HEK293 (cell line): ENCODE measurements around the gene SVIL.

ENCODE experiments used
- CTCF ChIA-PET: fragments of 350-600 bp; formaldehyde crosslinking; extraction: SDS; loops from one replicate; lab custom pipeline; 2021; ENCODE audit warnings: antibody characterized with exemption; lab: Yijun Ruan, JAX
- POLR2A ChIA-PET: fragments of 300-600 bp; formaldehyde crosslinking; extraction: SDS; loops from one replicate; lab custom pipeline; 2020; ENCODE audit warnings: antibody characterized with exemption, inconsistent platforms; lab: Yijun Ruan, JAX
- H3K27ac ChIP-seq: fragments of 200-500 bp; sonication (Bioruptor generic); 2 replicates; pipeline ENCODE4 v1.5.1; 2014; ENCODE audit warnings: low read depth, low read length, control low read depth, inconsistent platforms; ENCODE audit errors: extremely low read depth
- H3K36me3 ChIP-seq, 2 experiments: fragments of 200-500 bp in 1 of 2; sonication (Bioruptor generic) in 1 of 2; 1 replicate in 1 of 2; 2 replicates in 1 of 2; pipeline ENCODE4 v1.5.1; 2014 to 2017; ENCODE audit warnings: inconsistent platforms in 2 of 2, low read length in 2 of 2; ENCODE audit not compliant: control insufficient read depth in 2 of 2, insufficient read depth in 1 of 2
- H3K4me1 ChIP-seq: fragments of 200-500 bp; sonication (Bioruptor generic); 2 replicates; pipeline ENCODE4 v1.5.1; 2014; ENCODE audit warnings: mild to moderate bottlenecking, low read length, inconsistent platforms; ENCODE audit not compliant: control insufficient read depth, insufficient read depth
- H3K4me3 ChIP-seq: 2 replicates; pipeline ENCODE4 v1.5.1; 2011; ENCODE audit warnings: low read depth, mild to moderate bottlenecking, control low read depth, low read length, moderate library complexity
- H3K9me3 ChIP-seq: fragments of 200-500 bp; sonication (Bioruptor generic); 2 replicates; pipeline ENCODE4 v1.5.1; 2014; ENCODE audit warnings: low read depth, low read length, inconsistent platforms; ENCODE audit not compliant: control insufficient read depth, insufficient read depth
- BCL11B ChIP-seq: fragments of 450-650 bp; formaldehyde crosslinking; IDR thresholded peaks from 2 replicates; pipeline ENCODE4 v1.5.1; 2016; ENCODE audit warnings: low read depth, missing biosample characterization, missing genetic modification characterization
- GLI2 ChIP-seq: fragments of 450-650 bp; formaldehyde crosslinking; IDR thresholded peaks from 2 replicates; pipeline ENCODE4; 2017; ENCODE audit warnings: missing biosample characterization, missing genetic modification characterization, low read depth, borderline replicate concordance
- GLIS1 ChIP-seq: fragments of 450-650 bp; formaldehyde crosslinking; IDR thresholded peaks from 2 replicates; pipeline ENCODE4 v1.5.1; 2016; ENCODE audit warnings: missing biosample characterization, missing genetic modification characterization
- GLIS2 ChIP-seq: fragments of 450-650 bp; formaldehyde crosslinking; IDR thresholded peaks from 2 replicates; pipeline ENCODE4 v1.5.1; 2016; ENCODE audit warnings: missing biosample characterization, missing genetic modification characterization
- HOXC10 ChIP-seq: sonication (generic); formaldehyde crosslinking; IDR thresholded peaks from 2 replicates; pipeline ENCODE4 v1.8.1; 2023; ENCODE audit warnings: mild to moderate bottlenecking, missing genetic modification reagents
- KLF16 ChIP-seq: fragments of 450-650 bp; formaldehyde crosslinking; IDR thresholded peaks from 2 replicates; pipeline ENCODE4 v1.5.1; 2017; ENCODE audit warnings: missing biosample characterization, missing genetic modification characterization
- SP7 ChIP-seq: fragments of 450-650 bp; formaldehyde crosslinking; IDR thresholded peaks from 2 replicates; pipeline ENCODE4 v1.5.1; 2016; ENCODE audit warnings: missing biosample characterization, missing genetic modification characterization
- WT1 ChIP-seq: fragments of 450-650 bp; formaldehyde crosslinking; IDR thresholded peaks from 2 replicates; pipeline ENCODE4 v1.5.1; 2016; ENCODE audit warnings: missing biosample characterization, missing genetic modification characterization
- ZBTB20 ChIP-seq: fragments of 450-650 bp; formaldehyde crosslinking; IDR thresholded peaks from 2 replicates; pipeline ENCODE4 v1.5.1; 2016; ENCODE audit warnings: missing biosample characterization, missing genetic modification characterization
- ZBTB49 ChIP-seq: fragments of 450-650 bp; formaldehyde crosslinking; IDR thresholded peaks from 2 replicates; pipeline ENCODE4 v1.5.1; 2016; ENCODE audit warnings: missing biosample characterization, missing genetic modification characterization, low read depth
- ZNF2 ChIP-seq: fragments of 450-650 bp; formaldehyde crosslinking; IDR thresholded peaks from 2 replicates; pipeline ENCODE4 v1.5.1; 2016; ENCODE audit warnings: missing biosample characterization, missing genetic modification characterization
- ZNF26 ChIP-seq: fragments of 450-650 bp; formaldehyde crosslinking; IDR thresholded peaks from 2 replicates; pipeline ENCODE4 v1.5.1; 2016; ENCODE audit warnings: missing biosample characterization, missing genetic modification characterization
- ZNF302 ChIP-seq: fragments of 450-650 bp; formaldehyde crosslinking; IDR thresholded peaks from 2 replicates; pipeline ENCODE4 v1.5.1; 2016; ENCODE audit warnings: missing biosample characterization, missing genetic modification characterization, low read depth
- ZNF350 ChIP-seq: fragments of 450-650 bp; formaldehyde crosslinking; IDR thresholded peaks from 2 replicates; pipeline ENCODE4 v1.5.0; 2017; ENCODE audit warnings: missing biosample characterization, mild to moderate bottlenecking, missing genetic modification characterization
- ZNF362 ChIP-seq: fragments of 450-650 bp; formaldehyde crosslinking; IDR thresholded peaks from 2 replicates; pipeline ENCODE4 v1.5.1; 2016; ENCODE audit warnings: missing biosample characterization, missing genetic modification characterization
- ZNF398 ChIP-seq: fragments of 450-650 bp; formaldehyde crosslinking; IDR thresholded peaks from 2 replicates; pipeline ENCODE4 v1.5.1; 2017; ENCODE audit warnings: missing biosample characterization, missing genetic modification characterization
- ZNF501 ChIP-seq: fragments of 450-650 bp; formaldehyde crosslinking; IDR thresholded peaks from 2 replicates; pipeline ENCODE4 v1.5.1; 2016; ENCODE audit warnings: missing biosample characterization, missing genetic modification characterization
- ZNF558 ChIP-seq: fragments of 450-650 bp; formaldehyde crosslinking; IDR thresholded peaks from 2 replicates; pipeline ENCODE4 v1.5.1; 2016; ENCODE audit warnings: missing biosample characterization, missing genetic modification characterization
- ZNF600 ChIP-seq: fragments of 450-650 bp; formaldehyde crosslinking; IDR thresholded peaks from 2 replicates; pipeline ENCODE4 v1.5.1; 2016; ENCODE audit warnings: missing biosample characterization, missing genetic modification characterization
- ZNF610 ChIP-seq: fragments of 450-650 bp; formaldehyde crosslinking; IDR thresholded peaks from 2 replicates; pipeline ENCODE4 v1.5.1; 2016; ENCODE audit warnings: missing biosample characterization, missing genetic modification characterization, borderline replicate concordance
- ZNF621 ChIP-seq: fragments of 450-650 bp; formaldehyde crosslinking; IDR thresholded peaks from 2 replicates; pipeline ENCODE4 v1.5.1; 2017; ENCODE audit warnings: missing biosample characterization, missing genetic modification characterization
- ZNF645 ChIP-seq: fragments of 450-650 bp; formaldehyde crosslinking; IDR thresholded peaks from 2 replicates; pipeline ENCODE4; 2016; ENCODE audit warnings: missing biosample characterization, missing genetic modification characterization
- ZNF670 ChIP-seq: fragments of 450-650 bp; formaldehyde crosslinking; IDR thresholded peaks from 2 replicates; pipeline ENCODE4 v1.5.1; 2016; ENCODE audit warnings: missing biosample characterization, missing genetic modification characterization, low read depth
- ZNF76 ChIP-seq: fragments of 450-650 bp; formaldehyde crosslinking; IDR thresholded peaks from 2 replicates; pipeline ENCODE4; 2016; ENCODE audit warnings: low read depth, missing biosample characterization, missing genetic modification characterization, borderline replicate concordance
- ZSCAN18 ChIP-seq: fragments of 450-650 bp; formaldehyde crosslinking; IDR thresholded peaks from 2 replicates; pipeline ENCODE4 v1.5.1; 2016; ENCODE audit warnings: missing biosample characterization, missing genetic modification characterization
- ZSCAN5A ChIP-seq: fragments of 450-650 bp; formaldehyde crosslinking; IDR thresholded peaks from 2 replicates; pipeline ENCODE4 v1.5.1; 2016; ENCODE audit warnings: missing biosample characterization, missing genetic modification characterization

SVIL gene

GRCh38 chr10:29636178-29636577 is 1.4 kb upstream of the SVIL start (continued):
- TF ChIP-seq ZNF670 (tag by site-specific recombination): no peak

- peak overlapping the region; percentile 33 for H3K27ac ChIP-seq
- CTCF ChIA-PET: interaction anchor here (0.6 kb wide), 1 partner anchor 12 kb away, joined by 5 read pairs; no protein-coding TSS in a partner anchor
- TF ChIP-seq ZSCAN18 (tag by site-specific recombination) (no peak), GLIS1 (peak; percentile 82), ZNF350 (no peak), ZBTB20 (0 out of 2 replicates have a peak, but pooled peaks have one; percentile 20), ZBTB49 (tag by site-specific recombination) (no peak), KLF16 (tag by site-specific recombination) (no peak), ZNF670 (tag by site-specific recombination) (no peak), BCL11B (no peak), GLIS2 (peak; percentile 47; the same call in 1 of the 2 replicates), ZNF76 (tag by site-specific recombination) (no peak), ZNF302 (tag by site-specific recombination) (no peak), ZNF398 (tag by site-specific recombination) (no peak), ZNF621 (tag by site-specific recombination) (no peak), ZNF600 (tag by site-specific recombination) (peak; percentile 75), ZNF2 (tag by site-specific recombination) (no peak), ZNF558 (tag by site-specific recombination) (no peak), ZNF26 (no peak), ZNF645 (tag by site-specific recombination) (no peak), WT1 (tag by site-specific recombination) (no peak), HOXC10 (CRISPR knock-in tag) (no peak), ZNF362 (tag by site-specific recombination) (no peak), GLI2 (no peak), ZNF501 (tag by site-specific recombination) (no peak), ZSCAN5A (no peak), SP7 (tag by site-specific recombination) (no peak), ZNF610 (tag by site-specific recombination) (no peak)
Measured at GRCh38 chr10:29635711-29636144, 957 bp upstream of the SVIL start.

More at GRCh38 chr10:29635711-29636144, 957 bp upstream of the SVIL start:
- Histone ChIP-seq H3K4me3 (no peak overlapping the region), H3K9me3 (no peaks in the 10 kb centered on the region), H3K36me3 (no peaks in the 10 kb centered on the region; a peak in 1 of 3 replicates), H3K4me1 (peaks cover 31% of the 10 kb centered on the region)
- POLR2A ChIA-PET: interaction anchor here (1.3 kb wide), 1 partner anchor 41 kb away, joined by 3 read pairs; no protein-coding TSS in a partner anchor
